Ascending aorta (tissue), 2 donors: ENCODE measurements around the gene CSRNP3. TPM values are rescaled to one million over a fixed set of nuclear protein-coding genes. Genes with fewer than 3 reads are reported as not detected.

Experiments used
- DNase-seq, 2 donors: peaks; one replicate each; pipeline ENCODE4 v3.0.0-alpha.2; 2019; ENCODE audit warnings: low spot score in 2 of 2
- H3K27ac ChIP-seq, 2 donors: fragments of 200-600 bp; sonication (generic); one replicate each; pipeline ENCODE4 v1.5.1; 2016 to 2017; ENCODE audit warnings: mild to moderate bottlenecking in 1 of 2
- H3K27me3 ChIP-seq: fragments of 200-600 bp; sonication (generic); one replicate; pipeline ENCODE4 v1.5.1; 2017
- H3K36me3 ChIP-seq, 2 donors: fragments of 200-600 bp; sonication (generic); one replicate each; pipeline ENCODE4 v1.5.1; 2016
- H3K4me1 ChIP-seq, 2 donors: fragments of 200-600 bp; sonication (generic); one replicate each; pipeline ENCODE4 v1.5.1; 2016 to 2017; ENCODE audit warnings: mild to moderate bottlenecking in 1 of 2
- H3K4me3 ChIP-seq, 2 donors: fragments of 200-600 bp; sonication (generic); one replicate each; pipeline ENCODE4 v1.5.1; 2016 to 2017; ENCODE audit warnings: mild to moderate bottlenecking in 1 of 2
- H3K9me3 ChIP-seq, 2 donors: fragments of 200-600 bp; sonication (generic); one replicate each; pipeline ENCODE4 v1.5.1; 2016
- intact Hi-C: fragments of 100-400 bp; cut with DNase I; formaldehyde crosslinking; loops from one replicate; pipeline ENCODE4 v1.15.1; 2023
- total RNA-seq: library from RNA; depleted of rRNA; stranded (reverse); fragments of >200 nt; gene quantifications from one replicate; pipeline ENCODE4 v1.1.0, GENCODE V29; 2016
- TF ChIP-seq, protein P1 (sequence below), 3 experiments: fragments of 200-600 bp in 2 of 3; fragments of 450-650 bp in 1 of 3; sonication (generic) in 2 of 3; IDR thresholded peaks; one replicate each; pipeline ENCODE4 v1.5.1; 2016 to 2019; ENCODE audit warnings: antibody characterized with exemption in 3 of 3, mild to moderate bottlenecking in 1 of 3, moderate library complexity in 1 of 3

Gene CSRNP3
- total RNA-seq, 1 donor from 2014 or later: 2.8 TPM

DNA sequence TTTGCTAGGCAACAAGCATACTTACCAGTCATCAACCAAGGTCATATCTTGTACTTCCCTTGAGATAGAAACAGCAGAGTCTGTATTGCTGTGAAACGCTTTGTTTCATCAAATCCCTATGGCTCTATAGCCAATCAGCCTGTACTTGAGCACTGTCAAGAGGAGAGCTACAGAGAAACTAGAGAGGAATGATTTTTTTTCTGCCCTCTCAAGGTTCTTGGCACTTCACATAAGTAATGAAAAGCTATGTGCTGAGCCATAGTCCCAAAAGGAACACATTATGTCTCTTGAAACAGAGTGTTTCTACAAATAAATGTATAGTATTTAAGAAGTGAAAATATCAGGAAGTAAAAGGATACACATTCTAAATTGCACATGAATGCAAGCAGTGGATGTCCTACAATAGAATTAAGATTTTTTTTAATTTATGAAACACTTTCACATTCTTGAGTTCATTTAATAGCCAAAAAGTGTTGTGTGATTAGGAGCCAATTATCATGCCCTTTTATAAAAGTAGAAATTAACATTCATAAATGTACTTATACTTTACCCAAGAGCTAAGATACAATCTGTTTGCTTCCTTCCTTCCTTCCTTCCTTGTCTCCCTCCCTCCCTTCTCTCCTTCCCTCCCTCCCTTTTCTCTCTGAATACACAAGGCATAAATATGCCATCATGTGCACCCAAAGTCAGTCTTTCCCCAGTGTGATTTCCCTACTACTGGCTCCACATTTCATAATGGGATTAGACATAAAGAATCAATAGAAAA is 131.8 kb downstream of the CSRNP3 start:
- H3K36me3 ChIP-seq: no peaks in the 10 kb centered on the region
- TF ChIP-seq, protein P1, sequence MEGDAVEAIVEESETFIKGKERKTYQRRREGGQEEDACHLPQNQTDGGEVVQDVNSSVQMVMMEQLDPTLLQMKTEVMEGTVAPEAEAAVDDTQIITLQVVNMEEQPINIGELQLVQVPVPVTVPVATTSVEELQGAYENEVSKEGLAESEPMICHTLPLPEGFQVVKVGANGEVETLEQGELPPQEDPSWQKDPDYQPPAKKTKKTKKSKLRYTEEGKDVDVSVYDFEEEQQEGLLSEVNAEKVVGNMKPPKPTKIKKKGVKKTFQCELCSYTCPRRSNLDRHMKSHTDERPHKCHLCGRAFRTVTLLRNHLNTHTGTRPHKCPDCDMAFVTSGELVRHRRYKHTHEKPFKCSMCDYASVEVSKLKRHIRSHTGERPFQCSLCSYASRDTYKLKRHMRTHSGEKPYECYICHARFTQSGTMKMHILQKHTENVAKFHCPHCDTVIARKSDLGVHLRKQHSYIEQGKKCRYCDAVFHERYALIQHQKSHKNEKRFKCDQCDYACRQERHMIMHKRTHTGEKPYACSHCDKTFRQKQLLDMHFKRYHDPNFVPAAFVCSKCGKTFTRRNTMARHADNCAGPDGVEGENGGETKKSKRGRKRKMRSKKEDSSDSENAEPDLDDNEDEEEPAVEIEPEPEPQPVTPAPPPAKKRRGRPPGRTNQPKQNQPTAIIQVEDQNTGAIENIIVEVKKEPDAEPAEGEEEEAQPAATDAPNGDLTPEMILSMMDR (IDR thresholded peaks at IDR 0.05): no peak
- no peaks in the 10 kb centered on the region for H3K27me3 ChIP-seq
- H3K27ac ChIP-seq: no peak overlapping the region
- H3K4me1 ChIP-seq: peaks cover 0 to 10% of the 10 kb centered on the region in 2 donors
- no peak for DNase-seq
- intact Hi-C loops: no loop called here
- H3K4me3 ChIP-seq: no peak overlapping the region
- H3K9me3 ChIP-seq: no peaks in the 10 kb centered on the region

DNA sequence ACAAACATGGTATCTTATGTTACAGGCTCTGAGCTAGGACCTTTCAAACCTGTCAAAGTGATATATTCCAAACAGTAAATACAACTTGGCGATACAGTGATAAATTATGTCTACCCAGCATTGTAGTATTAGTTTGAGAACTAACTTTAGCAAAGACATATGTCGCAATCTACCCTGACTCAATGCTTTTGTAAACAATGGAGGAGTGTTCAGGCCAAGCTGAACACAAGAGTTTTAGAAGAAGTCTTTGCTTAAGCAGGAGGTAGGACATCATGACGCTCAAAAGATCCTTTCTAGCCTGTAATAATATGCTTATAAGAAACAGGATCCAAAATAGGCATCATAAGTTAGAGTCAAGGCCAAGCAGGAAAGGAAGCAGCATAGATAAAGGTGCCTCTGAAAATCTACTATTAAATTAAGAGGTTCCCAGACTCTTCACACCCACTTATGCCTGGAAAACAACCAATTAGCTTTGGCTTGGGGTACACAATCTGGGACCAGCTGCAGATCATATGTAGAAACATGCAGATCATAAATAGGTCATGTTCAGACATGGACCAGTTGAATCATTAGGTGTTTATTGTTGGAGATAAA is 132.5 kb downstream of the CSRNP3 start:
- H3K27ac ChIP-seq: no peak overlapping the region
- no peak overlapping the region for H3K4me3 ChIP-seq
- TF ChIP-seq, protein P1 (IDR thresholded peaks at IDR 0.05): no peak
- H3K4me1 ChIP-seq: peaks cover 0 to 10% of the 10 kb centered on the region in 2 donors
- H3K36me3 ChIP-seq: no peaks in the 10 kb centered on the region
- intact Hi-C loops: no loop called here
- no peak for DNase-seq
- H3K27me3 ChIP-seq: no peaks in the 10 kb centered on the region
- no peaks in the 10 kb centered on the region for H3K9me3 ChIP-seq

DNA sequence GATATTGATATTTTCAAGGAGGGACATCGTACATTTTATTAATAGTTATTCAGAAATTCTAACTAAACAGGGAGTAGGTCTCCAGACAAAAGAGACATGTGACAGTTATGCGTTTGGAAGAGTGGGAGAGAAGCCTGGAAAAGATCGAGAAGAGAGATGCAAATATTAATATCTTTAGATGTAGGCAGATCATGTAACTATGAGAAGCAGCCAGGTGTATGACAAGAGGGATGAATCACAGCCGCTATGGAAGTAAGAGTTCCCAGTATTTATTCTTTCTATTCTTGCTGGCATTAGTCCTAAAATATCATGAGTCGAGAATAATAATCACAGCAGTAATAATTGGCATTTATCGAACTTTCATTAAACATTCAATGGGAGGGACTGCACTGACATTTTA is 140.2 kb downstream of the CSRNP3 start:
- intact Hi-C loops: no loop called here
- TF ChIP-seq, protein P1 (IDR thresholded peaks at IDR 0.05): no peak
- no peak for DNase-seq
- Histone ChIP-seq H3K9me3 (no peaks in the 10 kb centered on the region), H3K4me3 (no peak overlapping the region), H3K36me3 (no peaks in the 10 kb centered on the region), H3K27me3 (no peaks in the 10 kb centered on the region), H3K27ac (no peak overlapping the region), H3K4me1 (no peaks in the 10 kb centered on the region)

DNA sequence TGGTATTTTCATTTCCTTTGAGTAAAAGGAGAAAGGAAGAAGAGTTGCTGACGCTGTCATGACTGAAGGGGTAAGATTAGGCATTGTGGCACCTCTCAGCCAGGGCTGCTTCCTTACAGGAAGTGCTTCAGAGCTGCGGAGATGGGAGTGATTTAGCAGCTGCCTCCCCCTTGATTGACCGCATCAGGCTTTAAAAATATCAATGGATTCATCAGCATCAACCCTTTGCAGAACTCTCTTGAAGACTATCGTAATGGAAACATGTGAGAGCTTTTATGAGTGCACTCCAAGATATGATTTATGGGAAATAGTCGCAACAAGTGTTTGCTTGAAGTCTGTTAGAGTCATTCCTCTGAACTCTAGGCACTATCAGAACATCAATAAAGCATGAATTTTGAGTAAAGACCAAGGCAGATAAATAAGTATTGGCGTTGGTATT is 141.1 kb downstream of the CSRNP3 start:
- intact Hi-C loops: no loop called here
- Histone ChIP-seq H3K27me3 (no peaks in the 10 kb centered on the region), H3K9me3 (no peaks in the 10 kb centered on the region), H3K27ac (no peak overlapping the region), H3K36me3 (no peaks in the 10 kb centered on the region), H3K4me1 (no peaks in the 10 kb centered on the region), H3K4me3 (no peak overlapping the region)
- TF ChIP-seq, protein P1 (IDR thresholded peaks at IDR 0.05): no peak
- no peak for DNase-seq

DNA sequence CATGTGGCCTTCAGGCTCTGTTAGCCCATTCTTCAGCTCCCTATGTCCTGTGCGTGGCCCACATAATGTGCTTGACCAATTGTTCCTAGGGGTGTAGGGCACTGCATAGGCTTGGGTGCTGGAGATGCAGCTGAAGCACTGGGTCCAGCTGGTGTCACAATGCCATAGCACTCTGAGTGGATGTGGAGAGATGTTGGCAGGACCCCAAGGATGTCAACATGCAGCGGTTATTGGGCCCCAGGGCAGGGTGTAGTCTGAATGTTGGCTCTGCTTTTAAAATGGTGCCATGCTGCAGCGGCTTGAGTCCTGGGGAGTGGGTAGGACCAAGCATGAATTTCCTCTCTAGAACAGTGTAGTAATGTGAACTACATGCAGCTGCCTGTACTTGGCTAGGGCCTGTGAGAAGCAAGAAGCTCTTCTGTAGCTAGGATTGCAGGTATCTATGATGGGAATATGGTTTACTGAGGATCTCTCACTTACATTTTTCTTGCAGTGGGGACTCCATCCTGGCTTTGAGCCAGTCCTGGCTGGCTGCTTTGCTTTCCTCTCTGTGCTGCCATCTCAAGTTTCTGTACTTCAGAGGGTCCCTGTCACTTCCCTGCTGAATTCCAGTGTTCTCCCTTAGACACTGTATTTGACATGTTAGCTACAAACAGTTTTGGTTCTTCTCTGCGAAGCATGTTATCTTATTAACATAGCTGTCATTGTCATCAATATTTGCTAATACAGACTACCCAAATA is 148.4 kb downstream of the CSRNP3 start:
- peaks cover 0 to 4% of the 10 kb centered on the region in 2 donors for H3K4me1 ChIP-seq
- TF ChIP-seq, protein P1 (IDR thresholded peaks at IDR 0.05): no peak
- no peak overlapping the region for H3K27ac ChIP-seq
- H3K27me3 ChIP-seq: no peaks in the 10 kb centered on the region
- no peak overlapping the region for H3K4me3 ChIP-seq
- H3K36me3 ChIP-seq: no peaks in the 10 kb centered on the region
- DNase-seq: no peak
- H3K9me3 ChIP-seq: peaks cover 0 to 8% of the 10 kb centered on the region in 2 donors
- intact Hi-C loops: no loop called here
